Muscle layer of colon (tissue), 2 donors: ENCODE measurements around the gene POGLUT2.

ENCODE experiments used
- H3K27ac ChIP-seq: one replicate; pipeline ENCODE4 v1.7.0; 2013; ENCODE audit warnings: low read depth, mild to moderate bottlenecking, low read length, moderate library complexity
- H3K27me3 ChIP-seq, 2 donors: one replicate each; pipeline ENCODE4 v1.7.0; 2013; ENCODE audit warnings: low read length in 2 of 2, mild to moderate bottlenecking in 2 of 2; ENCODE audit not compliant: insufficient read depth in 2 of 2, control insufficient read depth in 1 of 2
- H3K36me3 ChIP-seq: one replicate; pipeline ENCODE4 v1.7.0; 2013; ENCODE audit warnings: mild to moderate bottlenecking, low read length; ENCODE audit not compliant: insufficient read depth
- H3K4me1 ChIP-seq: one replicate; pipeline ENCODE4 v1.7.0; 2013; ENCODE audit warnings: mild to moderate bottlenecking, low read length; ENCODE audit not compliant: insufficient read depth
- H3K4me3 ChIP-seq, 2 donors: one replicate each; pipeline ENCODE4 v1.7.0; 2013; ENCODE audit warnings: low read length in 2 of 2, low read depth in 1 of 2, mild to moderate bottlenecking in 1 of 2, moderate library complexity in 1 of 2
- H3K9ac ChIP-seq: one replicate; pipeline ENCODE4 v1.7.0; 2013; ENCODE audit warnings: low read length
- H3K9me3 ChIP-seq: one replicate; pipeline ENCODE4 v1.7.0; 2013; ENCODE audit warnings: mild to moderate bottlenecking, low read length
- donor health status: abdominal sarcoma.
- donor health status: Adenocarcinoma of cecum.

POGLUT2 gene

DNA sequence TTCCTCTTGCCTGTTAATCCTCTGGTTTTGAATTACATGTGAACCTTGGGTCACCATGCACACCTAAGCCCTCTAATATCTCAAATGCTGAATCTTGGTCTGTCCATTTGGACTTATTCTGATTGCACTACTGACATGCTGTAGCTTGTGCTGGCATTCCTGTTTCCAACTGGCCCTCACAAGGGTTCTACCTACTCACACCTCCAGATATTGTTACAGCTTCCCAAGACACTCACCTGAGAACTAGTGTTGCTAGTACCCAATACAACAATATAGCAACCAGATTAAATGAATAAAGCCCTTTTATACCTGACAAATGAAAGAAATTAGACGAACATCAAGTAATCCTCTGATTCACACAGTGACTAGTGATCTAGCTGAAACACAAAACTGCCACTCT, 41.8 kb downstream of the POGLUT2 start:
- Histone ChIP-seq H3K4me3 (no peak overlapping the region), H3K36me3 (no peaks in the 10 kb centered on the region), H3K9me3 (no peaks in the 10 kb centered on the region)

DNA sequence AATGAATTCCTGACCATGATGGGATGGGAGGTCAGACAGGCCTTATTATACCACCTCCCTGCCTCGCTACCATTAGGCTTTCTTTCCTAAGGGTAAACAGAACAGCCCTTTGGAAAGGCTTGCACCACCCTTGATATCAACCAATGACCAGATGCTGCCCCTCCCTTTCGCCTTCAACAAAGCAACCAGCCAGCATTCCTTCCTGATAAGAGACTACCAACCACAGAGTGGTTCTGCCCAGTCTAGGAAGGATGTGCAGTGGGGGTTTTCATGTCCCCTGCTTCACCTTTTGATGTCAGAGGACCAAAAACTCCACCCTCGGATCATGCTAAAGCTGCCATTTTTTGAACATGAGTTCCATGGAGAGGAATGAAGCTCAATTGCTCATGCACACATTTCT, 46.9 kb downstream of the POGLUT2 start:
- H3K4me1 ChIP-seq: no peaks in the 10 kb centered on the region
- H3K9me3 ChIP-seq: no peaks in the 10 kb centered on the region
- H3K27ac ChIP-seq: no peak overlapping the region
- no peak overlapping the region for H3K9ac ChIP-seq
- H3K36me3 ChIP-seq: no peaks in the 10 kb centered on the region
- no peak overlapping the region for H3K4me3 ChIP-seq
- H3K27me3 ChIP-seq: no peaks in the 10 kb centered on the region

More for the DNA sequence above, 41.8 kb downstream of the POGLUT2 start:
- H3K9ac ChIP-seq: no peak overlapping the region
- no peaks in the 10 kb centered on the region for H3K4me1 ChIP-seq
- H3K27me3 ChIP-seq: no peaks in the 10 kb centered on the region
- no peak overlapping the region for H3K27ac ChIP-seq

- H3K9me3 ChIP-seq: no peaks in the 10 kb centered on the region
- H3K4me1 ChIP-seq: no peaks in the 10 kb centered on the region
- no peak overlapping the region for H3K4me3 ChIP-seq
- no peaks in the 10 kb centered on the region for H3K27me3 ChIP-seq
- H3K36me3 ChIP-seq: no peaks in the 10 kb centered on the region
- H3K9ac ChIP-seq: no peak overlapping the region
- H3K27ac ChIP-seq: no peak overlapping the region
Observed at GRCh38 chr13:102742506-102742905, 56.3 kb downstream of the POGLUT2 start.

GRCh38 chr13:102742101-102742500, 56.7 kb downstream of the POGLUT2 start:
- no peak overlapping the region for H3K27ac ChIP-seq
- H3K36me3 ChIP-seq: no peaks in the 10 kb centered on the region
- H3K4me3 ChIP-seq: no peak overlapping the region
- no peaks in the 10 kb centered on the region for H3K4me1 ChIP-seq
- no peak overlapping the region for H3K9ac ChIP-seq
- no peaks in the 10 kb centered on the region for H3K9me3 ChIP-seq
- H3K27me3 ChIP-seq: no peaks in the 10 kb centered on the region
